GM18511 (cell line): ENCODE data around the gene XRCC4.

ENCODE experiments used
- ATAC-seq: cut with Tn5 transposase; IDR thresholded peaks from one replicate; pipeline ENCODE4 v1.9.1; 2021; ENCODE audit warnings: mild to moderate bottlenecking, moderate library complexity; ENCODE audit not compliant: unreplicated experiment

Gene XRCC4

DNA sequence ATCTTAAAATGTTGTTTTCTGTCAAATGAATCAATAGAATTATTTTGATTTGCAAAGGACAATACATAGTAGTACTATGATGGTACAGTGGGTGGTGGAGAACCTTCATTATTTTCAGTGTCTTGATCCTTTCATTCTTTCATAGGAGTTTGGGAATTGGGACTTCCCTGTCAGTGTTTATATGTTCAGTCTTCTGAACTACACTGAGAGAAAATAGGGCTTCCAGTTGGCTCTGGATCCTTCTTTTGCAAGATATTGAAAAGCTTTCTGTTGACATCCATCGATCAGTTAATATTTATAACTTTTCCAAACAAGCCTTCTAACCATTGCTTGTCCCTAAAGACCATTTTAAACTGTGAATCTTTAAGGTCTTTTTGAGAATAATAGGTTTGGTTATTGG lies 94.7 kb downstream of the XRCC4 start:
- ATAC-seq, result no peak

DNA sequence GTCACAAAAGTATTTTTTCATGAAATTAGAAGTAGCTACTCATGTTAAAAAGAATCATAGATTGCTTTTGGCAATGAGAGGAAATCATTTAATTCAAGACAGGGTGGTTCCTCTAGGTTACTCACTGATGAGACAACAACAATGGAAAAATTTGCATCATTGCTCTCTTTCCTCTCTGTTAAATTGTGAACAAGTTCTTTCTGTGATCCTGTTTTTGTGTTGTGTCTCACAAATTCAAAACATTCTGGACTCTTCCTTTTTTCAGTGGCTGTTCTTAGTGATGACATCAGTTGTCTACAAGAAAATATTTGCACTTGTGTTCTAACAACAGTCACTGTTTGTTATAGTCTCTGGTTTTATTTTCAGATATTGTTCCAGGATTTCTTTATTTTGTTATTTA lies 95.3 kb downstream of the XRCC4 start:
- no peak for ATAC-seq

DNA sequence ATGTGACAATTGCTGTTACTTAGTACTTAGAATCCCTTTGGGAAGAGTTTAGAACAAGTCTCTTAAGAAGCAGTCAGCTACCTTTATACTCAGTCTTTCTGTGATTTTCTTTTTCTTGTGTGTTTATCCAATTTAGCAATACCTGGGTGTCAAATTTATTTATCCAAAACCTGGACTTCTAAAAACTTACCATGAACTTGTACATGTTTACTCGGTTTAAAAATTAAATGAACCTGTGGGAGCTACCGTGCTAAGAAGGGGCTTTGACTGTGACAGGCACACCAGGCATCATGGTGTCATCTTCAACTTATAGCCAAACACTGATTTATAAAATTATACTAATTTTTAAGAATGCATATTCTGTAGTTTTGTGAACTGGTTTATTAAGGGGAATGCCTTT lies 96.5 kb downstream of the XRCC4 start:
- no peak for ATAC-seq

DNA sequence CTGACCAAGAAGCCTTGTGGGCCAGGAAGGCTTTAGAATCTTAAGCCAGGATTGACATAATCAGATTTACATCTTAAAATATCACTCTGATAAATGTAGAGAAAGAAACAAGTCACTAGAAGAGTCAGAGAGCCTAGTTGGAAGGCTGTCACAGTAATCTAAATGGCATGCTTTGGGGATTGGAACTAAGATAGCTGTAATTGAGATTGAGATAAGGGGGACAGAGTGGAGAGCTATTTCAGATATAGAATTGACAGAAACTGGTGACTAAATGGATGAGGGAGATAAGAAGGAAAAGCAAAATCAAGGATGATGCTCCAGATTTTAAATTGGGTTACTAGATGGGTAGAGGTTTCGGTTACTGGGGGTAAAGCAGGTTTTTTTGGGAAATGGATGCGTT lies 100.5 kb downstream of the XRCC4 start:
- ATAC-seq, result no peak

DNA sequence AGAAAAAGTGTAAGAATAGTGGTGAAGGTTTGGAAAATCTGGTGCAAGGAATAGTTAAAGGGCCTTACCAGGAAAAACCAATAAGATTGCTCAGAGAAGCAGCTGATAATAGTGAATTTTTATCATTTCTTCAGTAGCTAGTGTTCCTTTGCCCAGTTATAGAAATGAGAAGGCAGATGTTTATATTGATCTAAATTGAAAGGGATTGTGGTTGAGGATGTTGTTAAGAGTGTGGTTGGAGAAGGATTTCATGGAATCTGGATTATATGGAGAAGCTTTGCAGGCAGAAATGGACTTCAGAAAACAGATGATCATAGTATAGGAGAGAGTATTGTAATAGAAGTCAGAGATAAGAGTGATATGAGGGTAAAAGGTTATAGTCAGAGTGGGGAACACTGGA lies 102.6 kb downstream of the XRCC4 start:
- no peak for ATAC-seq

DNA sequence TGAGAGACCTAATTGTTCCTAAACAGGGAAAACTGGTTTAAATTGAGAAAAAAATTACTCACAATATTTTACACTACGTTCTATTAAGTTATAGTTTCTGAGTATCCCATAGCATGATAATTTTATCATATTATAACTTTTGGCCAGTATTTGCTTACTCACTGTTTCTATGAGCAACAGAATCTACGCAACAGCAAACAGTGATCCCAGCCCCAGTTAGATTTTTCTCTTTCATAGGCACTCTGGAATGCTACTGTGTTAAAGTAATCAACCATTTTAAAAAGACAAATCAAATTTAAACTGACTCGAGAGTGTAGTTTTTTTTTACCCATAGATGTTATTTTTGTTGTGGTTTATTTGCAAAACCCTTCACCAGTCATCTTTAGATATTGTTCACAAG lies 107.2 kb downstream of the XRCC4 start:
- no peak for ATAC-seq

DNA sequence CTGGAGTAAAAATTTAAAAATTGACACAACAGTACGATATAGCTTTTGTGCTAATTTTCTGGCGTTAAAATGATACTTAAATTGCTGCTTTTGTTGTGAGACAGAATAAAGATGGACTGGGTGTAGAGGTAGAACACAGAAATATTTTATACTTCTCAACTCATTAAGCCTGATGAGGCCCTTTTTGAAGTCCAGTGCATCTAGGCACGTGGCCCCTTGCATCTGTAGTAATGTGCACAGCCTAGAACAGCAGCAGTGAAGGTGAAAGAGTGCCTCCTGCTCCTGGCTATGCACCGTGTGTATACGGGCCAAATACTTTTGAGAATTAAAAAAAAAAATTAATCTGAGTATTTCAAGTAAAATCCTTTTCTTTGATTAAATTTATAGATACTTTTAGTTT lies 115.6 kb downstream of the XRCC4 start:
- ATAC-seq, result no peak

DNA sequence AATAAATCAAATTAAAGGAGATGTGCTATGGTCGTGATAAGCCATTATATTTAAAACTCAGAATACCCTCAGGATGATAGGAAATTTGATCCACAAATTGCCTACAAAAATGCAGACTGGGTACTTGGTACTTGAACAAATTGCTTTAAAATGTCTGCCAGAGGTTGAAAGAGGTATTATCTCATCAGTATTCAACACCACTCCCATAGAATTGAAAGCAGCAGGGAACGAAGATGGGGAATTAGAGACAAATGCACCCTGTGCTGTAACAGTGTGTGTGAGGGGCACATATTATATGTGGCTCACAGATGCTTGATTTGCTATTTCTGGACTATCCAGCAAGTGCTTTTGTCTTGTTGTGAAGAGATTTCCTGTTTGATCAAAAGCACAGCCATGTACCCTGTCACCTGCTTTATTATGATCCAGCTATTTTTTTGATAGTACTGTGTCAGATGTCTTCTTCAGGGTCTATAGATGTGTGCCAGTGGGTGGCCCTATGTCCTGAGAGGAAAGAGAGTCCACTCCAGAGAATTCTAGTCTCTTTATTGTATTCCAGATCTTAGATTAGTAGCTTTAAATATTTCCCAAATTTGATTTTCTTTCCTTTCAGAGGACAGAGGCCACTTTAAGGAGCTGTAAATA lies 120.1 kb downstream of the XRCC4 start:
- ATAC-seq, result no peak

DNA sequence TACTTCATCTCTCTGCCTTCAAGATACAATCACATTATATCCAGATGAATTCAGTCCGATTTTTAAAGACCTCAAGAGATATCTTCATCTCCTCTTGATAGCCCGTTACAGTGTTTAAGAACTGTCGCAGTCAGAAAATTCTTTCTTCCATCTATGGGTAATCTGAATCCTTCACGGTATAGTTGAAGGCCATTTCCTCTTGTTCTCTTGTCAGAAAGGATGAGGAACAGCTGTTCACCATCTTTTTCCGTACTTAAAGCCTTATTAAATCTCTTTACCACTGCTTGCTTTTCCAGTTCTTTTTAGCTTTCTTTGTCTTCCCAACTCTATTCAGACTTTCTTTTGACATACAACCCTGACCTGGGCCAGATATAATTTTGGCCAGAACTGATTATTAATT lies 121.8 kb downstream of the XRCC4 start:
- no peak for ATAC-seq

DNA sequence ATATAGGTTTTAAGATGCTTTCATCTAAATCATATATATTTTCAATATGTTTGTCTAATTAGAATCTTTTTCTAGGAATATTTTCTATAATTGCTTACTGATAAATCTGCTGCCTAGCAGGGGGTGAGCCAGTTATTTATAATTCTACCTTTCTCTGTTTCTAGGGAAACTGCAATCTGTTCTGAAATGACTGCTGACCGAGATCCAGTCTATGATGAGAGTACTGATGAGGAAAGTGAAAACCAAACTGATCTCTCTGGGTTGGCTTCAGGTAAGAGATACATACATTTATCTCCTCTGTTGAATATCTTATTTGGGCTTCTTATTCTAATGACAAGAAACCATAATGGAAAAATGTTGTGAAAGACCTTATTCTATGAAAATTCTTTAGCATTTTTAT lies 127.3 kb downstream of the XRCC4 start:
- ATAC-seq, result no peak

DNA sequence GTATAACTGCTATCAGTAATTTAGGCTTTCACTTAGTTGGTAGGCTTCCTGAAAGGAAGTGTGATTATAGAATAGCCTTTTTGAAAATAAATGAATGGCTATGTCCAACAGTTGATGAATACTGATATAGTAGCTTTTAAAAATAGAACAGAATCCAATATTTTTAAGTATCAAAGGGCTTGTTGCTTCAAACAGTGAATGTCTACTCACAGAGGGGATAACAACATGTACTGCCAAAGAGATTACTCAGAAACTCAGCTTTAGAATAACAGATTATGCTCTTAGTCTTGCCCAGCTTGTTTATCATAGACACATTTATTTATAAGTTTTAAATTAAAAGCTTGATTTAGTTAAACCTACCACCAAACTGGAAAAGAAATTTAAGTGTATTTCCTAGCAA lies 132.6 kb downstream of the XRCC4 start:
- no peak for ATAC-seq

DNA sequence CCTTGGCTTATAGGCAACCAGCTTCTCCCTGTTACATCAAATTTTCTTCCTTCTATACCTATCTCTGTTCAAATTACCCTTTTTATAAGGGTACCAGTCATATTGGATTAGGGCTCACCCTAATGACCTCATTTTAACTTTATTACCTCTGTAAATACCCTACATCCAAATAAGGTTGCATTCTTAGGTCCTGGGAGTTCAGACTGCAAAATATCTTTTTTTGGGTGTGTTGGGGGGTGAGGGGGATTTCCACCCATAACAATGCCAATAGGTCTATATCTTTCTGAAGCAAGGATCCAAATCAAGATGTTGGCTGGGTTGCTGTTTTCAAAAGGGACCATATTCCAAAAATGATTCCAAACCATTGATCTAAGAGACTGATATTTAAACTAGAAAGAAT lies 141.7 kb downstream of the XRCC4 start:
- no peak for ATAC-seq

DNA sequence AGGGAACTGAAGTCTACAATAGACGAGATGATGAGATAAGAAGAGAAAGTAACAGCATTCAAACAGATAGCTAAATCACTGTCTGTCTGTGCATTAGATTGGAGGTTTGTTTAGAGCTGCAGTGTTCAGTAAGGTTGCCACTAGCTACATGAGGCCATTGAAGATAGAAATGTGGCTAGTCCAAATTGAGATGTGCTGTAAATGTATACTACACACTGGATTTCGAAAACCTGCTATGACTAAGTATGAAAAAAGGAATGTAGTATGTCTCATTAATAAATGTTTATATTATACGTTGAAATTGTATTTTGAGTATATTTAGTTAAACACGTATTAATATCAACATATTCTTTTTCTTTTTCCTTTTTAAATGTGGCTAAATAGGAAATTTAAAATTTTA lies 142.1 kb downstream of the XRCC4 start:
- ATAC-seq, result no peak

DNA sequence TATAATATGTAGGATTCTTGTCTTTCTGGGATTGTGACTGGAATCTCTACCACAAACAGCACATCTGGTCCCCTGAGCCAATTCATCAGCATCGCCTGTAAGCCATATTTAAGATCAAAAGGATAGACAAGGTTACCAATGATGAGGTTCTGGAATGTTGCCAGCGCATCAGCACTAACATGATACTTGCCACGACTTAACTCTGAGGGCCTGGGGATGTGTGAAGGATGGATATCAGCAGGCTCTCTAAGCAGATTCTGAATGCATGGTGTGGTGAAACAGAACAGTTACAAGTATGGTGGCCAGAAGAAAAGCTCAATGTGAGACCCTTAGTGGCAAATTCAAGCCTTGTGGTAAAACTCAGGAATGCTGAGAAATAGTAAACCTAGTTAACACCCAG lies 143.0 kb downstream of the XRCC4 start:
- no peak for ATAC-seq

DNA sequence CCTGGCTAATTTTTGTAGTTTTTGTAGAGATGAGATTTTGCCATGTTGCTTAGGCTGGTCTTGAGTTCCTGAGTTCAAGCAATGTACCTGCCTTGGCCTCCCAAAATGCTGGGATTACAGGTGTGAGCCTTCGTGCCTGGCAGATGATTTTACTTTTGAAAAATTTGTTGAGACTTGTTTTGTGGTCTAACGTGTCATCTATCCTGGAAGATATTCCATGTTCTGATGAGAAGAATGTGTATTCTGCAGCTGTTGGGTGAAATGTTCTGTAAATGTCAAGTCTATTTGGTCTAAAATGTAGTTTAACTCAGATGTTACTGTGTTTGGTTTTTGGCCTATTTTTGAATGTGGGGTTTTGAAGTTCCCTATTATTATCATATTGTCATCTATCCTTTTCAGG lies 145.6 kb downstream of the XRCC4 start:
- no peak for ATAC-seq

DNA sequence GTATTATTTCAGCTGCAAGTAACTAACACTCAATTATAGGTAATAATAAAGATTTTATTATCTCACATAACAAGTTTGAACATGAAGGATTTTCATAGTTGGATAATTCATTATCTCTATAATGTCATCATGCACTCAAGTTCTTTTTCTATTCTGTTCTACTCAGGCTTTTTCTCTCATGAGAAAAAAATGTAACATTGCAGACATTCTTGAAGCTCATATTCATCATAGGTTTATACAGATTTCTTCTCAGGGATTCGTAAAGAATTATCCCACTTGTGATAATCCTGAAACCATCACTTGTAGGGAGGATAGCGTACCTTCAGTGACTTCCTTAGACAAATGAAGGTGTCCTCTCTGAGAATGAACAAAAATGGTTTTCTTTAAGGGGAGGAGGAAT lies 150.3 kb downstream of the XRCC4 start:
- no peak for ATAC-seq

DNA sequence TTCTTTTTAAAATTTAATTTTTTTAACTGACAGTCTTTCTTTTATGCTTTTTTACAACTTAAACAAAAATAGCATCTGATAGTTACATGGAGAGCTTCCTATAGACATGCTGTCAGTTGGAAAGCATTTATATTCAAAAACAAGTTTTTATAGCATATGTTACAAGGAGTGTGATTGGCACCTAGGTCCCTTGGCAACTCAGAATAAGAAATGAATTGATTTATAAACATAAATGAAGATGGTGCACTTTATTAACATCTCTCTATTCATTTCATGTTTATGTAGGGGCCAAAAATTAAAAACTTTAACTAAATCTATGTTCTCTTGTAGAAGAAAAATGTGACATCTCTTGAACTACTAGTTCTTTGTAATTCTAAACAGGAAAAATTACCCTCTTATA lies 153.2 kb downstream of the XRCC4 start:
- ATAC-seq, result no peak

DNA sequence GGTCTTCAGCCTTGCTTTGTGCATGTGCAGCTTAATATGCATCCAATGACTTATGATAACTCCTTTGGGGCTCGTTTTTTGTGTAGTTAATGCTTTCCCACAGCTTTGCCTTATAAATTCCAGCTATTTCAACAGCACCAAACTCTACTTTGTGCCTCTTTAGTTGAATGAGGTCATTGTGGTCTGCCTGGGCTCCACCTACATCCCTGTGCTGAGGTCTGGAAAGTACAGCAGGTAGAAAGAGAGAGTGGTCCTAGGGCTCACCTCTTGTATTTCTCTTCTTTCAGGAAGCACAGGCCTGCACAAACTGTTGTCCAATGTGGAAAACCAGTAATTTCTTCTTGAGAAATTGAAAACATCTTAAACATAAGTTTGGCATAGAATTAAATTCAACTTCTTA lies 167.2 kb downstream of the XRCC4 start:
- no peak for ATAC-seq

DNA sequence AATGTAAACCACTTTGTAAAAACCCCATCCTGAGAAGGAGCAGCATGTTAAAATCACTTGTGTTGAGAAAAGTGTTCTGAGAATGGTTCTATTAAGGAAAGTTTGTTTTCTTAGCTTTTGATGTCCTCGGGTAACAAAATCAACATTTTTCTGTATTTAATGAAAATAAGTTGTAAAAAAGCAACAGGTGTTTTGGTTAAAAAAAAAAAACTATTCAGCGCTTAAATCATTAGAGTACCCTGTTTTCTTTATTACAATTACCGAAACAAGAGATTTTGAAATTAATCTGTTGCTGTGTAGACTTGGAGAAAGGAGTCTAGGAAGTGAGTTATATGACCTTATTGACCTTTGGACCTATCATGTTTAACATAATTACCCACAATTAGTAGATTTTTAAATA lies 167.7 kb downstream of the XRCC4 start:
- ATAC-seq, result no peak

DNA sequence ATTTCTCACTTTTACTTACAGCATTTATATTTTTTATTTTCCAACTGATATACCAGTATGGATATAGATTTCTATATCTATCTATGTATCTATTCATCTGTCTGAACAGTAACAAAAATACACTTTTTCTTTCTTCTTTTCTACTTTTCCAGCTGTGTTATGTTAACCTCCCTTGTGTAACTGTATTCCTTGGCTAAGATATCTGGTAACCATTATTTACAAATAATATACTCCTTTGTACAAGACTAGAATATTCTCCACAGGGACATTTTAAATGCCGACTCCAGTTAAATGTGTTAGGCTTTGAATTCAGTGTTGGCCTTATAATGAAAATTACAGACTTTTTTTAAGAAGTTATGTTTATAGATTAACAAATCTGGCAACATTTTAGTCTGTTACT lies 168.7 kb downstream of the XRCC4 start:
- no peak for ATAC-seq

DNA sequence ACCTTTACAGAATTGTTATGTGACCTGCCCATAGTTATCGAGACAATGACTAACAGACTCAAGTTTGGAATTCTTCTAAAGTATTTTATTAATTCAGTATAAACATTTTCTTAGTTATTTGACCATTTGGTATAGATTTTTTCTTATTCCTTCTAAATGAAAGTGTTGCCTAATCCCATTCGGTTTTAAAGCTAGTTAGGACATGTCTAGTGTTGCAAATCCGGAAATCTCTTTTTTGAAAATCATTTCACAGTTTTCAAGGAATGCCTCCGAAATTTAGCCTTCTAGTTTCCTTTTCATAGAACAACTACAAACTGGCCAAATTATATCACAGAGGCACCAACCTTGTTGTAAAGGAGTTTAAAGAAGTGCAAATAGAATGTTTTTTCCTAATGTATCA lies 171.8 kb downstream of the XRCC4 start:
- ATAC-seq, result no peak

DNA sequence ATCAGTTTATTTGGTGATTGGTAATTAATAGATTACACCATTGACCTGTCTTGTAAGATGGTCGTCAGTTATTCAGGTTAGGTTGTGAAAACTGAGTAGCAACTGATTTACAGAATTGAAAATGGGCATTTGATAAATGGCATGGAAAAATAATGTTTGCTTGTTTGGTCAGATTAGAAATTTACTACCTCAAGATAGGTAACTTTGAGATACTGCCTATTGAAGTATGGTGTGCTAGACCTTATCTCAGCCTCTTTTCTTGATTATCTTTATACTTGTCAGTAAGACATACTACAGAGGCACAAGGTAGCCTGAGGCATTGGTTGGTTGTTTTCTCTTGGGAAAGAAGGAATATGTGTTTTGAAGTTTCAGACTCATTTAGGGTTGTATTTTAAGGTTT lies 174.5 kb downstream of the XRCC4 start:
- no peak for ATAC-seq

DNA sequence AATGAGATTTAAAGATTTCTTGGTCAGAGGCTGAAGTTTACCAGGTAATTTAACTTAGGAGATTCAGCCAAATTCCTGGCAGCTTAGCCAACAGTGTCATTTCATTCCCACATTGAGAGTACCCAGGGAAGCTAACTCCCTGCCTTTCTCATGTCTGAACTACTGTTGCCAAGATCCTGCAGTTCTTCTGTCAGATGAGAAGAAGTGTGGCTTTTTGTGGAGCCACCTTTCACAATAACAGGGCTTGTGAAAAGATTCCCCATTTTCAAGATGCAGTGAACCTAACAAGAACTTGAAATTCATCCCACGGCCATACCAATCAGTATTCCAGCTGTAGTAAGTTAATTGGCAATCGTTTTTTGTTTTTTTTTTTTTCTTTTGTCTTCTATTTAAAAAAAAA lies 176.4 kb downstream of the XRCC4 start:
- no peak for ATAC-seq

DNA sequence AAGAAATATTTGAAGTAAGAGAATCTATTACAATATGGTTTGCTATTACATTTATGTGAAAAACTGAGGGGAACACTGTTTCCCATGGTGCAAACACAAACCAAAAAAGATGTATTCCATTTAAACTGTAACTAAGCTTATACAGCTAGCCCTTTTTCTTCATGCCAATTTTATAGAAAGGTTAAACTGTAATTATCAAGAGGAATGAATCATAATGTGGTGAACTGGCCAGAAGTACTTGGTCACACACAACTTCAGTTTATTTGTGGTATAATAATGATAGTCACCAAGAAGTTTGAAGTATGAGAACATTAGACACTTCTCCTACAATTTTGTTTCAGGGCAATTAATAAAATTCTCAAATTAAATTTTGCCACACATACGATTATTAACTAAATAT lies 177.9 kb downstream of the XRCC4 start:
- ATAC-seq, result no peak
